Ovary (tissue), 9 donors: ENCODE data around the gene OPN5. TPM values are rescaled to one million over a fixed set of nuclear protein-coding genes. Genes with fewer than 3 reads are reported as not detected.

Experiments used
- DNase-seq, 5 donors: peaks; one replicate each; pipeline ENCODE4 v3.0.0-alpha.2; 2019 to 2020
- H3K27ac ChIP-seq, 2 donors: fragments of 200-600 bp; one replicate each; pipeline versions ENCODE4 v1.5.1 to v1.8.0; 2019 to 2022
- H3K27me3 ChIP-seq: fragments of 200-600 bp; one replicate; pipeline ENCODE4 v1.8.0; 2022
- H3K36me3 ChIP-seq: fragments of 200-600 bp; sonication (generic); one replicate; pipeline ENCODE4 v1.5.1; 2019
- H3K4me1 ChIP-seq: one replicate; pipeline ENCODE4 v1.8.1; 2013; ENCODE audit warnings: mild to moderate bottlenecking, moderate library complexity; ENCODE audit not compliant: insufficient read depth
- H3K4me3 ChIP-seq: fragments of 200-600 bp; sonication (generic); one replicate; pipeline ENCODE4 v1.5.1; 2017
- H3K9me3 ChIP-seq, 2 donors: fragments of 200-600 bp in 1 of 2; sonication (generic) in 1 of 2; one replicate each; pipeline versions ENCODE4 v1.5.1 to v1.8.1; 2013 to 2019; ENCODE audit warnings: mild to moderate bottlenecking in 1 of 2, moderate library complexity in 1 of 2
- EP300 ChIP-seq: sonication (generic); formaldehyde crosslinking; IDR thresholded peaks from one replicate; pipeline ENCODE4 v1.6.1; 2017; ENCODE audit warnings: antibody characterized with exemption
- POLR2A ChIP-seq: fragments of 450-650 bp; IDR thresholded peaks from one replicate; pipeline ENCODE4 v1.6.1; 2017; ENCODE audit warnings: antibody characterized with exemption, mild to moderate bottlenecking, moderate library complexity
- WGBS, 3 donors: extraction: QIAGEN DNeasy Blood & Tissue Kit in 1 of 3; methylation state at CpG; one replicate each; pipeline versions ENCODE4 v1.1.5 to v1.1.7; 2013 to 2017; 5-methylcytosine and 5-hydroxymethylcytosine counted together
- intact Hi-C, 4 donors: fragments of 100-400 bp; cut with DNase I; formaldehyde crosslinking; loops; one replicate each; pipeline versions ENCODE4 v1.11.0 to v1.15.1; 2022 to 2023
- polyA plus RNA-seq, 2 donors: library from polyadenylated mRNA; stranded (reverse); fragments of 200-250 nt in 1 of 2; fragments of 350-450 nt in 1 of 2; fragmentation: Illumina TruSeq in 1 of 2; extraction: RNeasy Lipid Tissue Mini Kit (QIAGEN cat#74804) in 1 of 2; gene quantifications; one replicate each; pipeline ENCODE4 v1.2.3, GENCODE V29; 2013 to 2014
- total RNA-seq, 7 donors: library from RNA; depleted of rRNA in 2 of 7; stranded (reverse); fragments of >200 nt in 2 of 7; fragmentation: NEBNext Ultra II Directional in 3 of 7; extraction: Animal tissue kit (Norgen Biotek cat#: 25700) in 3 of 7; gene quantifications; one replicate each; pipeline versions ENCODE4 v1.1.0 to v1.2.4, GENCODE V29; 2016 to 2023
- TF ChIP-seq, protein P1 (sequence below), 3 donors: fragments of 450-650 bp in 2 of 3; fragments of 200-600 bp in 1 of 3; IDR thresholded peaks; one replicate each; pipeline versions ENCODE4 v1.5.1 to v1.8.0; 2016 to 2022; ENCODE audit warnings: antibody characterized with exemption in 3 of 3, mild to moderate bottlenecking in 1 of 3
- donor health status: DM: no; HTN: no; CAD: no; lungs with moderate emphysema.
- donor health status: DM: no; HTN: no; CAD: no.
- donor health status: Bipolar disorder and iron deficiency.
- donor health status: DM: yes; HTN: yes; CAD: no.
- donor health status: DM: no; HTN: no; CAD: no.
- donor health status: DM: yes; HTN: yes; CAD: no.

OPN5 gene
- total and polyA plus RNA-seq, 9 donors: not detected

DNA sequence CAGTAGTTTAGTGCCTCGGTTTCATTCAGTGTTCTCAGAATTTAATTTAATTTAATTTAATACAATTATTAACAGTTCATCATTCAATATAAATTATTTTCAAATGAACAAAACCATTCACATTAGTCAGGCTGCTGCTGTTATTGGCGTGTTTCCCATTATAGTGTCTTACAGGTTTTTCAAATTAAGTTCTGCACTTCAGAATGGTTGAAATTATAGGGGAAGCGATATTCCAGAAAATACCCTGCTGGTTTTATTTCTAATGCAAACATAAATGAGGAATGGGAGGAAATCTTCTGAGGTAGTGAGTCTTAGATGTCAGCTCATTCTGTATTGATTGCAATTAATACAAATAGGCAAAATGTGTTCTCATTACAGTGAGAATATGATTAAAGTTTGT lies 37.6 kb downstream of the OPN5 start:
- no peaks in the 10 kb centered on the region for H3K4me1 ChIP-seq
- DNase-seq: no peak
- no peak overlapping the region for H3K27ac ChIP-seq
- no peak for TF ChIP-seq POLR2A
- TF ChIP-seq, protein P1, sequence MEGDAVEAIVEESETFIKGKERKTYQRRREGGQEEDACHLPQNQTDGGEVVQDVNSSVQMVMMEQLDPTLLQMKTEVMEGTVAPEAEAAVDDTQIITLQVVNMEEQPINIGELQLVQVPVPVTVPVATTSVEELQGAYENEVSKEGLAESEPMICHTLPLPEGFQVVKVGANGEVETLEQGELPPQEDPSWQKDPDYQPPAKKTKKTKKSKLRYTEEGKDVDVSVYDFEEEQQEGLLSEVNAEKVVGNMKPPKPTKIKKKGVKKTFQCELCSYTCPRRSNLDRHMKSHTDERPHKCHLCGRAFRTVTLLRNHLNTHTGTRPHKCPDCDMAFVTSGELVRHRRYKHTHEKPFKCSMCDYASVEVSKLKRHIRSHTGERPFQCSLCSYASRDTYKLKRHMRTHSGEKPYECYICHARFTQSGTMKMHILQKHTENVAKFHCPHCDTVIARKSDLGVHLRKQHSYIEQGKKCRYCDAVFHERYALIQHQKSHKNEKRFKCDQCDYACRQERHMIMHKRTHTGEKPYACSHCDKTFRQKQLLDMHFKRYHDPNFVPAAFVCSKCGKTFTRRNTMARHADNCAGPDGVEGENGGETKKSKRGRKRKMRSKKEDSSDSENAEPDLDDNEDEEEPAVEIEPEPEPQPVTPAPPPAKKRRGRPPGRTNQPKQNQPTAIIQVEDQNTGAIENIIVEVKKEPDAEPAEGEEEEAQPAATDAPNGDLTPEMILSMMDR (IDR thresholded peaks at IDR 0.05): no peak
- TF ChIP-seq EP300: no peak
- H3K27me3 ChIP-seq: no peaks in the 10 kb centered on the region
- 66 to 84% (median 67%) methylated on average over 3 of the region's 3 CpGs for WGBS, 3 donors
- H3K9me3 ChIP-seq: no peaks in the 10 kb centered on the region
- no peak overlapping the region for H3K4me3 ChIP-seq
- intact Hi-C loops: no loop called here
- H3K36me3 ChIP-seq: no peaks in the 10 kb centered on the region

DNA sequence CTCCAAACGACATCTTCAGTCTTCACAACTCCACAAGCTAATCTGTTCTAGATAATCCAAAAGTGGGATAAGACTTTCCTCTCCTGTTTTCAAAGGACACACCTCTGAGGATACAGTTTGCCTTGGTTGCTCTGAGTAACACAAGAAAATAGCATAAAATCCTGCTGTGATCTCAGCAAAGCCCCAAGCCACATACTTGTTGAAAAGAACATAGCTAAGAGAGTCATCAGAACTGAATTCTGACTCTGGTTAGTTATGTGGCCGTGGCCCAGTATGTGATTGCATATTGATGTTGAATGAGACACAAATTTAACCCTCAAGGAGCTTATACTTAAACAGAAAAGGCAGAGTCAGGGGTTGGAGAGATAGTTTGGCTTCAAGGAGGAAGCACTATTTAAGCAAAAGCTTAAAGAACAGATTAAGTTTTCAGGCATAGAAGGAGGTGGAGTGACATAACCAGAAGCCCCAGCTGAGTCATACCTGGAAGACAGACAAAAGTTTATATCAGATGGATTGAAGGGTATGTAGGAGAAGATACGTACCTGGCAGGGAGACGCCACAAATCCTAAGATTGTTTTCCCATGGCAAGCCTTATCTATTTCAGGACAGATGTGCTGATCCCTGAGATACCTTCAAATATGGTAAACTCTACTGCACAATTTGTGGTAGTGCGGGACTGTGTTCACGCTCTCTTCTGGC lies 41.2 kb downstream of the OPN5 start:
- 71 to 85% (median 73%) methylated on average over 6 of the region's 6 CpGs for WGBS, 3 donors
- TF ChIP-seq, protein P1 (IDR thresholded peaks at IDR 0.05): no peak
- TF ChIP-seq EP300: no peak
- TF ChIP-seq POLR2A: no peak
- intact Hi-C loops: no loop called here

DNA sequence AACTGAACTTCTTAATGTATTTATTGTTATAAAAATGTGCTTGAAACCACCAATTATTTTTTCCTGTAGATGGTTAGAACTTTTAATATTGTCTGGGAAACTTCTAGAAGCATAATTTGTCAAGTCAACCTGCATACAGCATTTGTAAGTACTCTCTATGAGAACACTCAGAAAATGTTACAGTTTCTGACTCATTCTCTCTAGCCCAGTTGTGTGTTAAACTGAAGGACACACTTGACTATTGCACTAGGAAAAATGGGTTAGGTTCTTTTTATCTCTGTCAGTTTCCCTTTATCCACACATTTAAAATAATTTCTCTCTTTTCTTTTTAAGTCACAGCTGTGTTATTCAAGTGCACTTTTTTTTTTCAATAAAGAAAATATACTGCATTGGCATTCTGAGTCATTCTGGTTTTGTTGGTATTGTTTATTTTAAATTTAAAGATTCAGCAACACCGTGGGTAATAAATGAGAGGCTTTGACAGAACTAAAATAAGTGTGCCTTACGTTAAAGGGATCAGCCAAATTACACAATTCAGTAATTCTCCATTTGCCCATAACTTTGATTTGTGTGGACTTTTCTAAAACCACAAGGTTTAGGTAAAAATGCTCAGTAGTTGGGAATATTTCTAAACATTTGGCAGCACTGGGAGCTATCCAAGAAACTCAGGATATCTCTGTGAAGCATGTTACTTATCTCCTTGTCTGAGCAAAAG lies 50.7 kb downstream of the OPN5 start:
- Histone ChIP-seq H3K4me3 (no peak overlapping the region), H3K36me3 (no peaks in the 10 kb centered on the region), H3K27ac (no peak overlapping the region), H3K9me3 (no peaks in the 10 kb centered on the region), H3K27me3 (no peaks in the 10 kb centered on the region), H3K4me1 (no peaks in the 10 kb centered on the region)
- no peak for DNase-seq
- intact Hi-C loops: no loop called here
- 12 to 13% (median 12%) methylated on average over 2 of the region's 2 CpGs for WGBS, 3 donors
- TF ChIP-seq POLR2A (no peak), EP300 (no peak)
- TF ChIP-seq, protein P1 (IDR thresholded peaks at IDR 0.05): no peak

More for the DNA sequence above, 41.2 kb downstream of the OPN5 start:
- no peaks in the 10 kb centered on the region for H3K9me3 ChIP-seq
- DNase-seq: no peak
- no peaks in the 10 kb centered on the region for H3K4me1 ChIP-seq
- H3K4me3 ChIP-seq: no peak overlapping the region
- H3K27me3 ChIP-seq: no peaks in the 10 kb centered on the region
- no peaks in the 10 kb centered on the region for H3K36me3 ChIP-seq
- H3K27ac ChIP-seq: no peak overlapping the region

DNA sequence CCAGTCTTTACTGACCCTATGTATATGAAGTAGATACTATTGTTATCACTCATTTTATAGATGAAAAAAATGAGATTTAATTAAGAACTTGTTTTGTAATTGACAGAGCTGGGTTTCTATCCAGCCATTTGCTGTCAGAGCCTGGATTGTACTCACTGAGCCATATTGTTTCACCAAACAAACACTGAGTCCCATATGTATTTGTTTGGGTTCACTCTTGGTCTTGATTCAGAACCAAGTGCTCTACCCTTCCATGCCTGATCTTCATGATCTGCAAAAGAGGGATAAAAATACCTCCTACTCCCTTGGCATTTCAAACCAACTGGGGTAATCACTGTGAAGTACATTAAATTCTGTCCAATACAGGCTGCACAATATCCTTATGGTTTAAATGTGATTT lies 52.4 kb downstream of the OPN5 start:
- H3K4me3 ChIP-seq: no peak overlapping the region
- no peaks in the 10 kb centered on the region for H3K27me3 ChIP-seq
- DNase-seq: no peak
- H3K27ac ChIP-seq: no peak overlapping the region
- intact Hi-C loops: no loop called here
- H3K36me3 ChIP-seq: no peaks in the 10 kb centered on the region
- no peaks in the 10 kb centered on the region for H3K9me3 ChIP-seq
- no peaks in the 10 kb centered on the region for H3K4me1 ChIP-seq
- TF ChIP-seq, protein P1 (IDR thresholded peaks at IDR 0.05): no peak
- no peak for TF ChIP-seq EP300
- TF ChIP-seq POLR2A: no peak
